22Rv1 (cell line): Measurements from ENCODE around the gene PARN.
A peak's percentile ranks its signal among the peaks of the same experiment; 100 is the strongest.

Experiments used
- H3K27ac ChIP-seq: fragments of 450-650 bp; 2 replicates; pipeline ENCODE4 v1.5.1; 2017
- CTCF ChIP-seq: fragments of 450-650 bp; IDR thresholded peaks from 2 replicates; pipeline ENCODE4 v1.5.1; 2017; ENCODE audit warnings: mild to moderate bottlenecking
- ZFX ChIP-seq: fragments of 450-650 bp; IDR thresholded peaks from 2 replicates; pipeline ENCODE4 v1.6.1; 2017; ENCODE audit warnings: antibody characterized with exemption, borderline replicate concordance

The PARN gene

GRCh38 chr16:14641206-14641605 is 11.1 kb upstream of the PARN start:
- no peak for TF ChIP-seq ZFX
- H3K27ac ChIP-seq = peak overlapping the region; percentile 47

- peak overlapping the region; percentile 47 for H3K27ac ChIP-seq
- no peak for TF ChIP-seq ZFX
- TF ChIP-seq CTCF = no peak
Observed at GRCh38 chr16:14640538-14640937, 10.5 kb upstream of the PARN start.

GRCh38 chr16:14636951-14637240 is 6.8 kb upstream of the PARN start:
- peak overlapping the region; percentile 76 for H3K27ac ChIP-seq

GRCh38 chr16:14636179-14636950 is 6.3 kb upstream of the PARN start:
- peak overlapping the region; percentile 76 for H3K27ac ChIP-seq

DNA sequence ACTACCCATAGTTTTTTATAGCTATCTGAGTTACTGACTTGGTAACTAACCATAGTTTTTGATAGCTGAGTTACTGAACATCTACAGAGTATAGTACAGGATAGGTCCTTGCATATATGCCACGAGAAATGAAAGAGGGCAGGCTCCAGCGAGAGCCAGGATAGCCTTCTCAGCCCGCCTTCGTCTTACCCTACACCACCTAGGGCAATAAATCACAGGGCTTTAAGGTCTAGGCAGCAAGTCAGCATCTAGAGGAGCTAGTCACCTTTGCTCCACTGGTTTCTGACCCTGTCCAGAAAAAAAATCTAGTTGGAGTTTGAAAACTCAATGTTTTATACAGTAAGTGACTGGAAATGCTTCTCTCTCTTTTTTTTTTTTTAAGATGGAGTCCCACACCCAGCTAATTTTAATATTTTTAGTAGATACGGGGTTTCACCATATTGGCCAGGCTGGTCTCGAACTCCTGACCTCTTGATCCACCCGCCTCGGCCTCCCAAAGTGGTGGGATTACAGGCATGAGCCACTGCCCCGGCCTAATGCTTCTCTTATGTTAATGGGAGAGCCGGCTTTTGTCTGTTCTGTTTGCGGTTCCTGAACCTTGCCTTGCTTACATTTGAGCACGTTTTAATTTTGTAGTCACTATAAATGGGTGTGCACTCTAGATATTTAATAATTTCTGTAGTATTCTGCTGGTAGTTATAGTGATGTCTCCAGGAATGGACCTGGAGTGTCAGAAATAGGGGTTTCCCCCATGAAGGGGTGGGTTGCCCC is 5.5 kb upstream of the PARN start:
- H3K27ac ChIP-seq = peak overlapping the region; percentile 76
- TF ChIP-seq ZFX (no peak), CTCF (no peak)

DNA sequence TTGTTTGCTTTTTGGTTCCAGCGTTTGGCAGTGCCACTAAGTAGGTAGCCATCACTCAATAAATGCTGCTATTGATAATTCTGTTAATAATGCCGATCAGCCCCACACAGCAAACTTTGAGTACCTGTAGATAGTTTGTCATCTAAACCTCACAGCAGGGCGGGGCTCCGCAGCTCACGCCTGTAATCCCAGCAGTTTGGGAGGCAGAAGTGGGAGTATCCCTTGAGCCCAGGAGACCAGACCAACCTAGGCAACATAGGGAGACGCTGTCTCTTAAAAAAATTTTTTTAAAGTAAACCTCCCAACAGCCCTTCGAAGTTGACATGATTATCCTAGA is 4.3 kb upstream of the PARN start:
- H3K27ac ChIP-seq = peak overlapping the region; percentile 94

DNA sequence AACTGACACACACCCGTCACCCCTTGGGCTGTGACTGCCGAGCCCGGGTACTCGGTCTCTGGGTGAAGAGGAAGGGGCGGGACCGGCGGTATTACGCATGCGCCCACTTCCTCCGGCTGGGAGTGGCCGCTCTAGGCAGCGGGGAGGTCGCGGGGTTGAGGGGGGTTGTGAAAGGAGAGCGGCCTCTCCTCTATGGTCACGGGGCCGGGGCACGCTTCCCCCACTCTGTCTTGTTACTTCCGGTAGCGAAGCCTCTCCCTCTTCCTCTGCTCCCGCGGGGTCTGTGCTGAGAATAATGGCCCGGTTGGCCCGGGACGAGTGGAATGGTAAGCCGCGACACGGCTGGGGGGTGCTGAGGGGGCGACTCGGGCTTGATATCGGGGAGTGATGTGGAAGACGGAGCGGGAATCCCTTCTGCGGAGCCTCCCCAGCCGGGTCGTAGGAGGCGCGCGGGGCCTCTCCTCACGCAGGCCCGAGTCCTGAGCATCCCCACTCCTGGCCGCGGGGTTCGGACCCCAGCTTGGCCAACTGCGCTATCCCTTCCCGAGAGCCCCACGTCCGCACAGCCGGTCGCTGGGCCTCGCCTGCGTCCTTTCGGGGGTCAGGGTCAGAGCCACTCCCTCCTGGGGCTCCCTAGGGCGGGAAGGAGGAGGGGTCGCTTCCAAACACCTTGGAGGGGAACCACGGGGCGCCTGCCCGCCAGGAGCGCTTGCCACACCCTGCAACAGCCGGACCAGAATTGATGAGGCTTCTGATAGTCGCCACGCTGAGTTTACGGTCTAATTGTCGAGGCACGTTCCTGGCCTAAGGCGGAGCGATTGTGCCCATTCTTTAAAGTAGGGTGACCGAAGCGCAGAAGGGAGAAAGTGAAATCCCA is 2.9 kb upstream of the PARN start, which contains the start of gene BFAR:
BFAR (plus strand) TSS at position 259 of the 877 bp plus-strand sequence. CDS start 11,396 bp downstream, outside the sequence.
- H3K27ac ChIP-seq = peak within 1 kb of the TSS; percentile 94
- TF ChIP-seq ZFX (no peak), CTCF (no peak)

More for the DNA sequence above, 4.3 kb upstream of the PARN start:
- TF ChIP-seq CTCF (no peak), ZFX (no peak)

- H3K27ac ChIP-seq = peak overlapping the region; percentile 94
Observed at GRCh38 chr16:14630620-14631330, 715 bp upstream of the PARN start.

GRCh38 chr16:14629612-14629918 is 495 bp downstream of the PARN start:
- TF ChIP-seq CTCF = no peak
- TF ChIP-seq ZFX = no peak
- peak overlapping the region; percentile 94 for H3K27ac ChIP-seq
